ENCODE data around the gene GALNS.
"Not testable (repeated sequence)": the region's sequence is repeated elsewhere in the genome, so short reads cannot be mapped to it uniquely, and the experiment has no call there.

GALNS gene

GRCh38 chr16:88834670-88835069, 22.1 kb downstream of the GALNS start:
- FAIRE-seq = no peak

GRCh38 chr16:88833086-88833485, 23.7 kb downstream of the GALNS start:
- FAIRE-seq = no peak

- FAIRE-seq = no peak
These were observed 24.9 kb downstream of the GALNS start for GRCh38 chr16:88831838-88832237.

- no peak for FAIRE-seq
These were observed 26.0 kb downstream of the GALNS start for GRCh38 chr16:88830783-88831182.

DNA sequence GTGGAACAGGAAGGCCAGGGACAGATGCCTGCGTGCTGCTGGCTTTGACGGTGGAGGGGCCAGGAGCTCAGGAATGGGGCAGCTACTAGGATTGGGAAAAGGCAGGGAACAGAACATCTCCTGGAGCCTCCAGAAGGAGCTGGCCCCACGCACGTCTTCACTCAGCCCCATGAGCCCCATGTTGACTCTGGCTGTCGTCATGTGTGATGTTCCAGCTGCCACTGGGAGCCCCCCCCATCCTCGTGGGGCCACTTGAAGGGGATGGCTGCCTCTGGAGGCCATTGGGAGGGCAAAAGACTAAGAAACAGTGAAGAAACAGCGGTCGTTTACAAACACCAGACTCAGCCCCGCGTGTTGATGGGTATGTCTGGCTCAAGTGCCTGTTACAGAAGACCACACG, 26.5 kb downstream of the GALNS start:
- no peak for FAIRE-seq

DNA sequence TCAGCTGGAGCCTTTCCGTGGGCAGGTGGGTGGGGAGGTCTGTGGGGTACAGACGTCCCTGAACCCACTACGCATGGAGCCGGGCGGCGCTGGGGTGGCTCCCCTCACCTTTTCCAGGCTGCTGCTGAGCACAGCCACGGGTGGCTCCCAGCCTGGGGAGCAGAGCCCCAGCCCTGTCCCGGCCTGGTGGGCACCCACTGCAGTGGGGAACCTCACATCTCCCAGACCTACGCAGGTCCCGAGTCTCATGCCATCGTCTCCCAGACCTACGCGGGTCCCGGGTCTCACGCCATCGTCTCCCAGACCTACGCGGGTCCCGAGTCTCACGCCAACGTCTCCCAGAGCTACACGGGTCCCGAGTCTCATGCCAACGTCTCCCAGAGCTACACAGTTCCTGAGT, 28.0 kb downstream of the GALNS start:
- no peak for FAIRE-seq

- FAIRE-seq = no peak
These were observed 29.0 kb downstream of the GALNS start for GRCh38 chr16:88827727-88828126.

DNA sequence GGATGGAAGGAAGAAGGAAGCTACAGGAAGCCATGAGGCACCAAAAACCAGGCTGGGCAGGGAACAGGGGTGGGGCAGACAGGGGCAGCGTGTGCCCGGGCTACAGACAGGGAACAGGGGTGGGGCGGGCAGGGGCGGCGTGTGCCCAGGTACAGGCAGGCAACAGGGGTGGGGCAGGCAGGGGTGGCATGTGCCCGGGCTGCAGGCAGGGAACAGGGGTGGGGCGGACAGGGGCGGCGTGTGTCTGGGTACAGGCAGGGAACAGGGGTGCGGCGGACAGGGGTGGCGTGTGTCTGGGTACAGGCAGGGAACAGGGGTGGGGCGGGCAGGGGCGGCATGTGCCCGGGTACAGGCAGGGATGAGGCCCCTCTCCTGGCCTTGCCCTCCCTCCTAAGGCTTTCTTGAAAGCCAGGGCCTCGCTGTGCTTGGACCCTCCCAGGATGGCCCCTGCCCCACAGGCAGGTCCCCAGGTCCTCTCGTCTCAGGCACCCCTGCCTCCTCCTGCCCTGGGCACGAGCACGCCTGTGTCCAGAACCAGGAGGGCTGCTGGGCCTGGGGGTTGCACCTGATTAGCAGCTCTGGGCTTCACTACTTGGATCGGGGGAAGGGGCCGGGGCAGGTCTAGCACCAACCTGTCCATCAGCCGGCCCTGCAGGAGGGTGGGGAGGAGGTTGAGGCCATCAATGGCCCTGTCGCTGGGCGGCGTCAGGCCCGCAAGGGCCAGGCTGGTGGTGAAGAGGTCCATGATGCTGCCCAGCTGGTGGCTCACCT, 30.5 kb downstream of the GALNS start:
- no peak for FAIRE-seq

- FAIRE-seq = no peak
These were observed 31.6 kb downstream of the GALNS start for GRCh38 chr16:88825146-88825545.

- no peak for FAIRE-seq
These were observed 32.3 kb downstream of the GALNS start for GRCh38 chr16:88824256-88825077.

- not testable (repeated sequence) for FAIRE-seq
These were observed 33.1 kb downstream of the GALNS start for GRCh38 chr16:88823646-88824045.

DNA sequence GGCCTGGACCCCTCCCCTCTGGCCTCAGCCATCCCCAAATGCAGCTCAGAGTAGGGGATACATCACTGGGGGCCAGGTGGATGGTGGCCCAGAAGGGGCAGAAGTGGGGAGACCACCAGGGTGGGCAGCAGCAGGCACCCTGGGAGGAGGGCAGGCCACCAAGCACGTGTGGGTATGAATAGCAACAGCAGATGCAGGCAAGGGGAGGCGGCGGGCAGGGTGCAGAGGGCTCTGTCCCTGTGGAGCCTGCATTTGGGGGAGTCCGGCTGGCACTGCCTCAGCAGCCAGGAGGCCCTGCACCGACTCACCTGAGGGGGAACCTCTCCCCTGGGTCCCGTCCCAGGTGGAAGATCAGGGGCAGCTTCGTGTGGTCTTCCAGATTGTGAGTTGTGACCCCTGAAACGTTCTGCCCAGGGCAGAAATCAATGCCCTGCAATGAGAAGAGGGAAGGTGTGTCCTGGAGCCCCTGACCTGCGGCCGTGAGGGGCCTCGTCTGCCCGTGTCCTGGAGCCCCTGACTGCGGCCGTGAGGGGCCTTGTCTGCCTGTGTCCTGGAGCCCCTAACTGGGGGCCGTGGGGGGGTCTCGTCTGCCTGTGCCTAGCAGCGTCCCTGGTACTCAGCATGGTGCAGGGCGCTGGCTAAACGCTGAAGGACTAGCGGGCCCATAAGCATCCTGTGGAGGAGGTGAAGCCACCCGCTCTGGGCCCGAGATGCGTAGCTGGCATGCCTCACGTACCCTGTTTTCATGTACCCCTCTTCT, 34.3 kb downstream of the GALNS start:
- FAIRE-seq = no peak

- FAIRE-seq = no peak
These were observed 35.4 kb downstream of the GALNS start for GRCh38 chr16:88821168-88821850.

DNA sequence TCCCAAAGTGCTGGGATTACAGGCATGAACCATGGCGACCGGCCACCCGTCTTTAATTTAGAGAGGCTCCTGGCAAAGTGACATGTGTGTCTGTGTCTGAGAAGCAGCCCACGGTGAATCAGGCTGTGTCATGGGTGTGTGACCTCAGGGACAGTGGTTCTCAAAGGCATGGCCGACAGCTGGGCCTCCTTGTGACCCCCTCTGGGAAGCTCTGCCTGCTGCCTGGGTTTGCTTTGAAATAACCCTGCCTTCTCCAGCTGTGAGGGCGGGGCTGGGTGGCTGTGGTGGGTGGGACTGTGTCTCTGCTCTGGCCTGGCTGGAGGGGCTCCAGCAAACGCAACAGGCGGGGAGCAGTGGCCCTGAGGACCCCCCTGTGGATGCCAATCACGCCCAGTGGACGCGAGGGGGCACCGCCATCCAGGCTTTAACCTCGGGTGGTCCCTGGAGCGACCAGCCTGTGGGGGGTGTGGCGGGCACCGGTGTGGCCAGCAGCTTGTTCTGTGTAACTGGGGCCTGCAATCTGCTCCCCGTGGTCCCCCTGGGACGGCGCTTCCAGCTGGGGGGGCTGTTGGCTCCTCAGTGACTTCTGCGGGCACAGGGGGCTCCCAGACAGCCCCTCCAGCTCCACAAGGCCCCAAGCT, 36.2 kb downstream of the GALNS start:
- FAIRE-seq = no peak

- FAIRE-seq = no peak
These were observed 37.6 kb downstream of the GALNS start for GRCh38 chr16:88819126-88819525.

- FAIRE-seq = no peak
These were observed 38.2 kb downstream of the GALNS start for GRCh38 chr16:88818575-88818874.

- FAIRE-seq = no peak
These were observed 38.8 kb downstream of the GALNS start for GRCh38 chr16:88817785-88818574.

GRCh38 chr16:88816736-88817535, 39.8 kb downstream of the GALNS start:
- FAIRE-seq = no peak

GRCh38 chr16:88815901-88816589, 40.7 kb downstream of the GALNS start:
- FAIRE-seq = no peak

DNA sequence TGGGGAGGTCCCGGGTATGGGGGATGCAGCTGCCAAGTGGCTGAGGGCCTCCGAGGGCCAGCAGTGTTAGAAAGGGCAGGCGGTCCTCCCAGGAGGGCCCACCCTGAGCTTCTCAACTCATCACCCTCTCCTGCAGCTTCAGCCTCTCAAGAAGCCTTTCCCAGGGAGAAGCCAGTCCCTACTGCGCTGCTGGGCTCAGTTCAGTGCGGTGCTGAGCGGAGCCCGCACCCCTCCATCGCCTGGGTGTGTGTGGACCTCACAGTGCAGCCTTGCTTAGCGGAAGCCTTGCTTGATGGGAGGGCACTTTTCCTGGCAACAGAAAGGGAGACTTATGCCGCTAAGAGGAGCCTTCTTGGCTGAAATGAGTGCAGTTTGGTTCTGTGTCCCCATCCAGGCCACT, 41.5 kb downstream of the GALNS start:
- FAIRE-seq = no peak
